Liver (tissue), 3 donors: ENCODE results near the gene TAF11L7.
"Not testable (repeated sequence)": the region's sequence is repeated elsewhere in the genome, so short reads cannot be mapped to it uniquely, and the experiment has no call there.

Experiments used
- EGR1 ChIP-seq, 2 donors: IDR thresholded peaks; 2 replicates each; pipeline ENCODE4 v1.6.1; 2016 to 2018; ENCODE audit warnings: antibody characterized with exemption in 2 of 2, low read depth in 2 of 2
- FOXA1 ChIP-seq: IDR thresholded peaks from 2 replicates; pipeline ENCODE4 v1.6.1; 2016; ENCODE audit warnings: antibody characterized with exemption
- GABPA ChIP-seq, 2 donors: IDR thresholded peaks in 1 of 2; conservative IDR thresholded peaks in 1 of 2; 2 replicates each; pipeline ENCODE4 v1.6.1; 2016; ENCODE audit warnings: antibody characterized with exemption in 2 of 2, mild to moderate bottlenecking in 1 of 2, moderate library complexity in 1 of 2
- JUND ChIP-seq, 2 donors: IDR thresholded peaks; 2 replicates each; pipeline ENCODE4 v1.6.1; 2016; ENCODE audit warnings: antibody characterized with exemption in 2 of 2
- NR2F2 ChIP-seq: IDR thresholded peaks from 2 replicates; pipeline ENCODE4 v1.6.1; 2016; ENCODE audit warnings: antibody characterized with exemption
- RAD21 ChIP-seq, 2 donors: IDR thresholded peaks; 2 replicates each; pipeline ENCODE4 v1.6.1; 2016; ENCODE audit warnings: antibody characterized with exemption in 2 of 2, mild to moderate bottlenecking in 2 of 2
- RXRA ChIP-seq, 2 donors: IDR thresholded peaks; 2 replicates each; pipeline ENCODE4 v1.6.1; 2017 to 2018; ENCODE audit warnings: antibody characterized with exemption in 2 of 2, mild to moderate bottlenecking in 1 of 2
- SP1 ChIP-seq: IDR thresholded peaks from 2 replicates; pipeline ENCODE4 v1.6.1; 2018; ENCODE audit warnings: antibody characterized with exemption, mild to moderate bottlenecking
- TAF1 ChIP-seq: conservative IDR thresholded peaks from 2 replicates; pipeline ENCODE4 v1.6.1; 2016; ENCODE audit warnings: antibody characterized with exemption, mild to moderate bottlenecking
- YY1 ChIP-seq: IDR thresholded peaks from 2 replicates; pipeline ENCODE4 v1.6.1; 2016; ENCODE audit warnings: antibody characterized with exemption, mild to moderate bottlenecking
- TF ChIP-seq, protein P1 (sequence below): IDR thresholded peaks from 2 replicates; pipeline ENCODE4 v1.6.1; 2016; ENCODE audit warnings: antibody characterized with exemption, mild to moderate bottlenecking
- TF ChIP-seq, protein P2 (sequence below): fragments of 150-350 bp; IDR thresholded peaks from 2 replicates; pipeline ENCODE4 v1.5.1; 2017; ENCODE audit warnings: improper control_type of control experiment, low read depth, low read length; ENCODE audit not compliant: missing input control
- TF ChIP-seq, protein P3 (sequence below): IDR thresholded peaks from 2 replicates; pipeline ENCODE4 v1.6.1; 2016; ENCODE audit warnings: antibody characterized with exemption
- TF ChIP-seq, protein P4 (sequence below): IDR thresholded peaks from 2 replicates; pipeline ENCODE4 v1.6.1; 2016; ENCODE audit warnings: antibody characterized with exemption
- donor health status: healthy.
- donor health status: healthy.

DNA sequence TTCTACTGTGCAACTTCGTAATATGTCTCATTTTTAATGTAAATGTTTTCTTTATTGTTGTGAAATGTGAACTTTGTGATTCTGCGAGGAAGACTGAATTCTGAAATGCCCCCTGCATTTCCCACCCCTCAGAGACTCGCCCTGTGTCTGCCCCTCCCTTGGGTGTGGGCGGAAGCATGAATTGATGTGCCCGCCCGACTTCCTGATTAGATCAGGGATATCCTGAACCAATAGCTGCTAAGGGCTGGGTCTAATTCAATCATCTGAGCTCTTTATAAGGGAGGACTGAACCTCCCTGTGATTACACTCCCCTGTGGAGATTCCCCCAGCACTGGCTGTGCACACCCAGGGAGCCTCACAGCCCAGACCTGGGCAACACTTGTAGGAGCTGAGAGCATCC is 18.3 kb upstream of the TAF11L7 start, which contains the start of gene TAF11L11:
- TF ChIP-seq RAD21 (IDR thresholded peaks at IDR 0.05); SP1; TAF1; RXRA (IDR thresholded peaks at IDR 0.05); JUND (IDR thresholded peaks at IDR 0.05); GABPA (IDR thresholded peaks at IDR 0.05 in 1 of 2, conservative IDR thresholded peaks at IDR 0.05 in 1 of 2); NR2F2; EGR1 (IDR thresholded peaks at IDR 0.05; ENCODE audit: low read depth in 2 of 2); YY1; FOXA1: not testable (repeated sequence)
- TF ChIP-seq, protein P1, sequence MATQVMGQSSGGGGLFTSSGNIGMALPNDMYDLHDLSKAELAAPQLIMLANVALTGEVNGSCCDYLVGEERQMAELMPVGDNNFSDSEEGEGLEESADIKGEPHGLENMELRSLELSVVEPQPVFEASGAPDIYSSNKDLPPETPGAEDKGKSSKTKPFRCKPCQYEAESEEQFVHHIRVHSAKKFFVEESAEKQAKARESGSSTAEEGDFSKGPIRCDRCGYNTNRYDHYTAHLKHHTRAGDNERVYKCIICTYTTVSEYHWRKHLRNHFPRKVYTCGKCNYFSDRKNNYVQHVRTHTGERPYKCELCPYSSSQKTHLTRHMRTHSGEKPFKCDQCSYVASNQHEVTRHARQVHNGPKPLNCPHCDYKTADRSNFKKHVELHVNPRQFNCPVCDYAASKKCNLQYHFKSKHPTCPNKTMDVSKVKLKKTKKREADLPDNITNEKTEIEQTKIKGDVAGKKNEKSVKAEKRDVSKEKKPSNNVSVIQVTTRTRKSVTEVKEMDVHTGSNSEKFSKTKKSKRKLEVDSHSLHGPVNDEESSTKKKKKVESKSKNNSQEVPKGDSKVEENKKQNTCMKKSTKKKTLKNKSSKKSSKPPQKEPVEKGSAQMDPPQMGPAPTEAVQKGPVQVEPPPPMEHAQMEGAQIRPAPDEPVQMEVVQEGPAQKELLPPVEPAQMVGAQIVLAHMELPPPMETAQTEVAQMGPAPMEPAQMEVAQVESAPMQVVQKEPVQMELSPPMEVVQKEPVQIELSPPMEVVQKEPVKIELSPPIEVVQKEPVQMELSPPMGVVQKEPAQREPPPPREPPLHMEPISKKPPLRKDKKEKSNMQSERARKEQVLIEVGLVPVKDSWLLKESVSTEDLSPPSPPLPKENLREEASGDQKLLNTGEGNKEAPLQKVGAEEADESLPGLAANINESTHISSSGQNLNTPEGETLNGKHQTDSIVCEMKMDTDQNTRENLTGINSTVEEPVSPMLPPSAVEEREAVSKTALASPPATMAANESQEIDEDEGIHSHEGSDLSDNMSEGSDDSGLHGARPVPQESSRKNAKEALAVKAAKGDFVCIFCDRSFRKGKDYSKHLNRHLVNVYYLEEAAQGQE = not testable (repeated sequence)
- TF ChIP-seq, protein P2, sequence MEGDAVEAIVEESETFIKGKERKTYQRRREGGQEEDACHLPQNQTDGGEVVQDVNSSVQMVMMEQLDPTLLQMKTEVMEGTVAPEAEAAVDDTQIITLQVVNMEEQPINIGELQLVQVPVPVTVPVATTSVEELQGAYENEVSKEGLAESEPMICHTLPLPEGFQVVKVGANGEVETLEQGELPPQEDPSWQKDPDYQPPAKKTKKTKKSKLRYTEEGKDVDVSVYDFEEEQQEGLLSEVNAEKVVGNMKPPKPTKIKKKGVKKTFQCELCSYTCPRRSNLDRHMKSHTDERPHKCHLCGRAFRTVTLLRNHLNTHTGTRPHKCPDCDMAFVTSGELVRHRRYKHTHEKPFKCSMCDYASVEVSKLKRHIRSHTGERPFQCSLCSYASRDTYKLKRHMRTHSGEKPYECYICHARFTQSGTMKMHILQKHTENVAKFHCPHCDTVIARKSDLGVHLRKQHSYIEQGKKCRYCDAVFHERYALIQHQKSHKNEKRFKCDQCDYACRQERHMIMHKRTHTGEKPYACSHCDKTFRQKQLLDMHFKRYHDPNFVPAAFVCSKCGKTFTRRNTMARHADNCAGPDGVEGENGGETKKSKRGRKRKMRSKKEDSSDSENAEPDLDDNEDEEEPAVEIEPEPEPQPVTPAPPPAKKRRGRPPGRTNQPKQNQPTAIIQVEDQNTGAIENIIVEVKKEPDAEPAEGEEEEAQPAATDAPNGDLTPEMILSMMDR = not testable (repeated sequence)
- TF ChIP-seq, protein P3, sequence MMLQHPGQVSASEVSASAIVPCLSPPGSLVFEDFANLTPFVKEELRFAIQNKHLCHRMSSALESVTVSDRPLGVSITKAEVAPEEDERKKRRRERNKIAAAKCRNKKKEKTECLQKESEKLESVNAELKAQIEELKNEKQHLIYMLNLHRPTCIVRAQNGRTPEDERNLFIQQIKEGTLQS = not testable (repeated sequence)
- TF ChIP-seq, protein P4, sequence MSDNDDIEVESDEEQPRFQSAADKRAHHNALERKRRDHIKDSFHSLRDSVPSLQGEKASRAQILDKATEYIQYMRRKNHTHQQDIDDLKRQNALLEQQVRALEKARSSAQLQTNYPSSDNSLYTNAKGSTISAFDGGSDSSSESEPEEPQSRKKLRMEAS = not testable (repeated sequence)
